GM12875 (cell line): ENCODE measurements around the gene TOR3A.

Source experiments
- H3K4me3 ChIP-seq: one replicate; pipeline ENCODE4 v1.5.1; 2011; ENCODE audit warnings: low read depth, low read length, control low read depth
- TF ChIP-seq, protein P1 (sequence below): IDR thresholded peaks from 2 replicates; pipeline ENCODE4 v1.5.1; 2011; ENCODE audit warnings: low read depth, mild to moderate bottlenecking, control low read depth, inconsistent platforms, low read length, moderate library complexity, borderline replicate concordance; ENCODE audit not compliant: insufficient read depth

The TOR3A gene

GRCh38 chr1:179089827-179090482 is 8.1 kb downstream of the TOR3A start:
- TF ChIP-seq, protein P1, sequence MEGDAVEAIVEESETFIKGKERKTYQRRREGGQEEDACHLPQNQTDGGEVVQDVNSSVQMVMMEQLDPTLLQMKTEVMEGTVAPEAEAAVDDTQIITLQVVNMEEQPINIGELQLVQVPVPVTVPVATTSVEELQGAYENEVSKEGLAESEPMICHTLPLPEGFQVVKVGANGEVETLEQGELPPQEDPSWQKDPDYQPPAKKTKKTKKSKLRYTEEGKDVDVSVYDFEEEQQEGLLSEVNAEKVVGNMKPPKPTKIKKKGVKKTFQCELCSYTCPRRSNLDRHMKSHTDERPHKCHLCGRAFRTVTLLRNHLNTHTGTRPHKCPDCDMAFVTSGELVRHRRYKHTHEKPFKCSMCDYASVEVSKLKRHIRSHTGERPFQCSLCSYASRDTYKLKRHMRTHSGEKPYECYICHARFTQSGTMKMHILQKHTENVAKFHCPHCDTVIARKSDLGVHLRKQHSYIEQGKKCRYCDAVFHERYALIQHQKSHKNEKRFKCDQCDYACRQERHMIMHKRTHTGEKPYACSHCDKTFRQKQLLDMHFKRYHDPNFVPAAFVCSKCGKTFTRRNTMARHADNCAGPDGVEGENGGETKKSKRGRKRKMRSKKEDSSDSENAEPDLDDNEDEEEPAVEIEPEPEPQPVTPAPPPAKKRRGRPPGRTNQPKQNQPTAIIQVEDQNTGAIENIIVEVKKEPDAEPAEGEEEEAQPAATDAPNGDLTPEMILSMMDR, result no peak
- no peak overlapping the region for H3K4me3 ChIP-seq

DNA sequence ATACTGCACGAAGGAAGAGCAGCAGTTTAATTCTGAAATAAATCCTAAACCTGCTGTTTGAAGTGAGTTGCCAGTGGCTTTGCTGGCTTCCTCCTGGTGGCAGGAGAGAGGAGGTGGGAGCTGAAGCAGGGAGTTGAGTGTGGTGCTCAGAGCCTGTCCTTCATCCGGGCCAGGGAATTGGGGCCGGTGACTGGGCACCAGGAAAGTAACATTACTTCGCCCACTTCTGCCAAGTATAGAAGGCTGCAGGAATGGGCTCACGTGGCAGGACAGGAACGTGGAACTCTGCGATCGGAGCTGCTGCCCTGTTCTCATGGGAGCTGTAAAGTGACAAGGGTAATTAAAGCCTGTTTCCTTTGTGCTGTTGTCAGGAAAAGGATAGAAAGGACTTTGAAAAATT is 8.7 kb downstream of the TOR3A start:
- TF ChIP-seq, protein P1, result no peak
- no peak overlapping the region for H3K4me3 ChIP-seq

- TF ChIP-seq, protein P1, result no peak
- H3K4me3 ChIP-seq, result no peak overlapping the region
Observed at GRCh38 chr1:179090923-179091322, 9.1 kb downstream of the TOR3A start.

DNA sequence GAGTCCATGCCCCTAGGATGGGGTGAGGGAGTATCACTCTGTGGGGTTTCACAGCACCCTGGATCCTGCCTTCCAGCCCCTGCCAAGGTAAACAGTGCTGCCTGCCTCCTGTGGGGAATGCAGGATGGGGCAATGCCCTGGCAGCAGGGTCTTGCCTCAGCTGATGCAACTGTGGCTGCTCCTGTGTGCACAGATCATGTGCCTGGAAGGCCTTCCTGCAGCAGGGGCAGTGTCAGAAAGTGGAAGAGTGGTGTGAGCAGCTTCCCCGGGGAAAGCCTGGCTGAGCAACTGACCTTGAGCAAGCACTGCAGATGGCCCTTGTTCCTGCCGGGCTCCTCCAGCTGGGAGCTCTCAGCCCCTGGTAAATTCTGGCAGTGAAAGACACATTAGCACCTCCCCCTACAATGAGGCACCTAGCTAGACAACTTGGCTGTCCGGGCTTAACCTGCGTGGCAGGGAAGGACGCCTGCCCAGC is 9.9 kb downstream of the TOR3A start:
- no peak overlapping the region for H3K4me3 ChIP-seq
- TF ChIP-seq, protein P1, result no peak

GRCh38 chr1:179092896-179093461 is 11.1 kb downstream of the TOR3A start:
- TF ChIP-seq, protein P1, result no peak
- H3K4me3 ChIP-seq, result no peak overlapping the region

GRCh38 chr1:179094818-179095217 is 12.9 kb downstream of the TOR3A start:
- TF ChIP-seq, protein P1, result no peak
- no peak overlapping the region for H3K4me3 ChIP-seq

- H3K4me3 ChIP-seq, result no peak overlapping the region
- TF ChIP-seq, protein P1, result no peak
Observed at GRCh38 chr1:179095377-179095776, 13.5 kb downstream of the TOR3A start.
